BE2C (cell line): ENCODE results near the gene BMPR1A.

Experiments used
- DNase-seq: peaks from one replicate; pipeline ENCODE4 v3.0.0-alpha.2; 2020
- H3K27me3 ChIP-seq: fragments of 250-450 bp; sonication (Bioruptor Pico); 2 replicates; pipeline ENCODE4 v1.5.1; 2020; ENCODE audit warnings: mild to moderate bottlenecking
- H3K36me3 ChIP-seq: fragments of 250-450 bp; sonication (Bioruptor Pico); 2 replicates; pipeline ENCODE4 v1.5.1; 2020; ENCODE audit warnings: mild to moderate bottlenecking
- H3K4me1 ChIP-seq: fragments of 250-450 bp; sonication (Bioruptor Pico); 2 replicates; pipeline ENCODE4 v1.5.1; 2020
- H3K4me3 ChIP-seq: 2 replicates; pipeline ENCODE4 v1.5.1; 2011; ENCODE audit warnings: low read depth, low read length
- H3K9me3 ChIP-seq: fragments of 250-450 bp; sonication (Bioruptor Pico); 2 replicates; pipeline ENCODE4 v1.5.1; 2020
- TF ChIP-seq, protein P1 (sequence below): IDR thresholded peaks from 2 replicates; pipeline ENCODE4 v1.5.1; 2012; ENCODE audit warnings: mild to moderate bottlenecking, low read depth, low read length

Gene BMPR1A

GRCh38 chr10:86775056-86775869 lies 18.8 kb downstream of the BMPR1A start:
- Histone ChIP-seq H3K4me1 (peaks cover 11% of the 10 kb centered on the region), H3K36me3 (no peaks in the 10 kb centered on the region), H3K9me3 (no peaks in the 10 kb centered on the region), H3K4me3 (no peak overlapping the region), H3K27me3 (no peaks in the 10 kb centered on the region)
- peak; percentile 44 for DNase-seq
- TF ChIP-seq, protein P1, sequence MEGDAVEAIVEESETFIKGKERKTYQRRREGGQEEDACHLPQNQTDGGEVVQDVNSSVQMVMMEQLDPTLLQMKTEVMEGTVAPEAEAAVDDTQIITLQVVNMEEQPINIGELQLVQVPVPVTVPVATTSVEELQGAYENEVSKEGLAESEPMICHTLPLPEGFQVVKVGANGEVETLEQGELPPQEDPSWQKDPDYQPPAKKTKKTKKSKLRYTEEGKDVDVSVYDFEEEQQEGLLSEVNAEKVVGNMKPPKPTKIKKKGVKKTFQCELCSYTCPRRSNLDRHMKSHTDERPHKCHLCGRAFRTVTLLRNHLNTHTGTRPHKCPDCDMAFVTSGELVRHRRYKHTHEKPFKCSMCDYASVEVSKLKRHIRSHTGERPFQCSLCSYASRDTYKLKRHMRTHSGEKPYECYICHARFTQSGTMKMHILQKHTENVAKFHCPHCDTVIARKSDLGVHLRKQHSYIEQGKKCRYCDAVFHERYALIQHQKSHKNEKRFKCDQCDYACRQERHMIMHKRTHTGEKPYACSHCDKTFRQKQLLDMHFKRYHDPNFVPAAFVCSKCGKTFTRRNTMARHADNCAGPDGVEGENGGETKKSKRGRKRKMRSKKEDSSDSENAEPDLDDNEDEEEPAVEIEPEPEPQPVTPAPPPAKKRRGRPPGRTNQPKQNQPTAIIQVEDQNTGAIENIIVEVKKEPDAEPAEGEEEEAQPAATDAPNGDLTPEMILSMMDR, result no peak

GRCh38 chr10:86775870-86776180 lies 19.4 kb downstream of the BMPR1A start:
- TF ChIP-seq, protein P1, result no peak
- H3K4me3 ChIP-seq, result no peak overlapping the region
- no peaks in the 10 kb centered on the region for H3K9me3 ChIP-seq
- no peaks in the 10 kb centered on the region for H3K27me3 ChIP-seq
- H3K4me1 ChIP-seq, result peaks cover 11% of the 10 kb centered on the region
- DNase-seq, result no peak
- no peaks in the 10 kb centered on the region for H3K36me3 ChIP-seq

DNA sequence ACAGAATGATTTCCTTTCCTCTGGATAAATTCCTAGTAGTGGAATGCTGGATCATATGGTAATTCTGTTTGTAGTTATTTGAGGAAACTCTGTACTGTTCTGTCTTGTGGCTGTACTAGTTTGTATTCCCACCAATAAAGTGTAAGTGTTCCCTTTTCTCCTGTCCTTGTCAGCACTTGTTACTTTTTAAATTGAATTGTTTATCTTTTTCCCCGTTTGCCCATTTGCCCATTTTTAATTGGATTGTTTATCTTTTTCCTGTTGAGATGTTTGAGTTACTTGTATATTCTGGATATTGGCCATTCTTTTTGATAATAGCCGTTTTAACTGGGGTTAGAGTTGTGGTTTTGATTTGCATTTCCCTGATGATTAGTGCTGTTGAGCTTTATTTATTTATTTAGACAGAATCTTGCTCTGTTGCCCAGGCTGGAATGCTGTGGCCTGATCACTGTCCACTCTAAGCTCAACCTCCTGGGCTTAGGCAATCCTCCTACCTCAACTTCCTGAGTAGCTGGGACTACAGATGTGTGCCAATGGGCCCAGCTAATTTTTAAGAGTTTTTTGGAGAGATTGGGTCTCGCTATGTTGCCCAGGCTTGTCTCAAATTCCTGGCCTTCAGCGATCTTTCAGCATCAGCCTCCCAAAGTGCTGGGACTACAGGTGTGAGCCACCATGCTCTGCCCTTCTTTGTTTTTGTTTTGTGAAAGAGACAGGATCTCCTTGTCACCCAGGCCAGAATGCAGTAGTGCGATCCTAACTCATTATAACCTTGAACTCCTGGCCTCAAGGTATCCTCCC lies 23.0 kb downstream of the BMPR1A start:
- peaks cover 11% of the 10 kb centered on the region for H3K4me1 ChIP-seq
- no peak for DNase-seq

DNA sequence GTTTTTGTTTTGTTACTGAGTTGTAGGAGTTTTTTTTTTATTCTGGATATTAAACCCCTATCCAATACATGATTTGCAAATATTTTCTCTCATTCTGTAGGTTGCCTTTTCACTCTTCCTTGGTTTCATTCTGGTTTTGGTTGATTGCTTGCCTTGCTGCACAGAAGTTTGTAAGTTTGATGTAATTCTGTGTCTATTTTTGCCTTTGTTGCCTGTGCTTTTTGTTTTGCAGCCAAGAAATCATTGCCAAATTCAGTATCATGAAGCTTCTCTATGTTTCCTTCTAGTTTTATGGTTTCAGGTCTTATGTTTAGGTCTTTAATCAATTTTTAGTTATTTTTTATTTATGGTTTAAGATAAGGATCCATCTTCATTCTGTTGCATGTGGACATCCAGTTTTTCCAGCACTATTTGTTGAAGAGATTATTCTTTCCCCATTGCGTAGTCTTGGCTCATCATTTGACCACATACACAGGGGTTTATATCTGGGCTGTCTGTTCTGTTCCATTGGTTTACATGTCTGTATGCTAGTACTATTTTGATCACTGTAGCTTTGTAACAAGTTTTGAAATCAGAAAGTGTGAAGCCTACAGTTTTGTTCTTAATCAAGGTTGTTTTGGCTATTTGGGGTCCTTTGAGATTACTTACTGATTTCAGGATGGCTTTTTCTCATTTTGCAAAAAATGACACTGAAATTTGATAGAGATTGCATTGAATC lies 26.4 kb downstream of the BMPR1A start:
- no peaks in the 10 kb centered on the region for H3K36me3 ChIP-seq
- DNase-seq, result no peak
- TF ChIP-seq, protein P1, result no peak
- no peak overlapping the region for H3K4me3 ChIP-seq
- H3K27me3 ChIP-seq, result no peaks in the 10 kb centered on the region
- H3K9me3 ChIP-seq, result no peaks in the 10 kb centered on the region
- no peaks in the 10 kb centered on the region for H3K4me1 ChIP-seq

More for the DNA sequence above, 23.0 kb downstream of the BMPR1A start:
- no peak overlapping the region for H3K4me3 ChIP-seq
- TF ChIP-seq, protein P1, result no peak
- no peaks in the 10 kb centered on the region for H3K9me3 ChIP-seq
- H3K36me3 ChIP-seq, result no peaks in the 10 kb centered on the region
- H3K27me3 ChIP-seq, result no peaks in the 10 kb centered on the region

- TF ChIP-seq, protein P1, result no peak
Observed at GRCh38 chr10:86785037-86785436, 28.6 kb downstream of the BMPR1A start.

More at GRCh38 chr10:86785037-86785436, 28.6 kb downstream of the BMPR1A start:
- no peaks in the 10 kb centered on the region for H3K9me3 ChIP-seq
- no peaks in the 10 kb centered on the region for H3K36me3 ChIP-seq
- H3K27me3 ChIP-seq, result no peaks in the 10 kb centered on the region
- H3K4me3 ChIP-seq, result no peak overlapping the region
- no peaks in the 10 kb centered on the region for H3K4me1 ChIP-seq
- DNase-seq, result no peak
